ENCODE results near the gene FASN.

The FASN gene

GRCh38 chr17:82055965-82056728, 41.9 kb downstream of the FASN start:
- Histone ChIP-seq H3K27ac (ENCODE audit: low read length) (no peak overlapping the region), H3K9me2 (replicated peaks; ENCODE audit: insufficient read depth, low read length) (no peaks in the 10 kb centered on the region), H3K9me3 (replicated peaks; ENCODE audit: insufficient read depth, low read length) (no peaks in the 10 kb centered on the region), H3K27me3 (replicated peaks; ENCODE audit: insufficient read depth, low read length) (no peaks in the 10 kb centered on the region), H2AFZ (ENCODE audit: low read length) (no peak overlapping the region), H3K9ac (ENCODE audit: low read length) (no peak overlapping the region), H3K4me3 (ENCODE audit: low read length) (no peak overlapping the region), H3F3A (ENCODE audit: insufficient read depth, low read length) (peaks cover 3% of the 10 kb centered on the region; the same call in 1 of the 2 replicates), H4K20me1 (ENCODE audit: insufficient read depth, low read length) (no peaks in the 10 kb centered on the region), H3K36me3 (replicated peaks; ENCODE audit: insufficient read depth, low read length) (no peaks in the 10 kb centered on the region), H3K79me2 (ENCODE audit: low read length) (peaks cover 21% of the 10 kb centered on the region), H3K4me1 (ENCODE audit: low read length) (peaks cover 7% of the 10 kb centered on the region; the same call in 1 of the 2 replicates), H3K4me2 (ENCODE audit: low read depth, low read length) (no peak overlapping the region)
- DNase-seq: no peak
- TF ChIP-seq EZH2phosphoT487 (IDR thresholded peaks at IDR 0.05; ENCODE audit: low read length) (no peak), CTCF (IDR thresholded peaks at IDR 0.05; ENCODE audit: low read length) (no peak), EZH2 (optimal IDR thresholded peaks at IDR 0.05; ENCODE audit: low read depth, low read length) (no peak)

GRCh38 chr17:82055023-82055964, 42.7 kb downstream of the FASN start:
- Histone ChIP-seq H3K9ac (ENCODE audit: low read length) (no peak overlapping the region), H3K4me3 (ENCODE audit: low read length) (no peak overlapping the region), H3K4me1 (ENCODE audit: low read length) (peaks cover 7% of the 10 kb centered on the region; the same call in 1 of the 2 replicates), H3K27ac (ENCODE audit: low read length) (no peak overlapping the region), H3K4me2 (ENCODE audit: low read depth, low read length) (no peak overlapping the region), H3K27me3 (replicated peaks; ENCODE audit: insufficient read depth, low read length) (no peaks in the 10 kb centered on the region), H3K9me3 (replicated peaks; ENCODE audit: insufficient read depth, low read length) (no peaks in the 10 kb centered on the region), H2AFZ (ENCODE audit: low read length) (no peak overlapping the region), H3F3A (ENCODE audit: insufficient read depth, low read length) (peaks cover 3% of the 10 kb centered on the region; the same call in 1 of the 2 replicates), H3K79me2 (ENCODE audit: low read length) (peaks cover 24% of the 10 kb centered on the region), H4K20me1 (ENCODE audit: insufficient read depth, low read length) (no peaks in the 10 kb centered on the region), H3K36me3 (replicated peaks; ENCODE audit: insufficient read depth, low read length) (no peaks in the 10 kb centered on the region), H3K9me2 (replicated peaks; ENCODE audit: insufficient read depth, low read length) (no peaks in the 10 kb centered on the region)
- DNase-seq: no peak
- TF ChIP-seq CTCF (IDR thresholded peaks at IDR 0.05; ENCODE audit: low read length) (no peak), EZH2phosphoT487 (IDR thresholded peaks at IDR 0.05; ENCODE audit: low read length) (no peak), EZH2 (optimal IDR thresholded peaks at IDR 0.05; ENCODE audit: low read depth, low read length) (no peak)

- no peaks in the 10 kb centered on the region for H3K9me3 ChIP-seq (replicated peaks; ENCODE audit: insufficient read depth, low read length)
Observed at GRCh38 chr17:82054351-82055022, 43.5 kb downstream of the FASN start.

More at GRCh38 chr17:82054351-82055022, 43.5 kb downstream of the FASN start:
- no peak overlapping the region for H3K9ac ChIP-seq (ENCODE audit: low read length)
- H3K27ac ChIP-seq (ENCODE audit: low read length): no peak overlapping the region
- H3K4me1 ChIP-seq (ENCODE audit: low read length): peaks cover 7% of the 10 kb centered on the region; the same call in 1 of the 2 replicates
- no peak overlapping the region for H2AFZ ChIP-seq (ENCODE audit: low read length)
- no peak overlapping the region for H3K4me2 ChIP-seq (ENCODE audit: low read depth, low read length)
- no peak overlapping the region for H3K4me3 ChIP-seq (ENCODE audit: low read length)
- no peaks in the 10 kb centered on the region for H3K9me2 ChIP-seq (replicated peaks; ENCODE audit: insufficient read depth, low read length)
- no peaks in the 10 kb centered on the region for H3K36me3 ChIP-seq (replicated peaks; ENCODE audit: insufficient read depth, low read length)
- peaks cover 24% of the 10 kb centered on the region for H3K79me2 ChIP-seq (ENCODE audit: low read length)
- TF ChIP-seq EZH2 (optimal IDR thresholded peaks at IDR 0.05; ENCODE audit: low read depth, low read length) (no peak), CTCF (IDR thresholded peaks at IDR 0.05; ENCODE audit: low read length) (no peak), EZH2phosphoT487 (IDR thresholded peaks at IDR 0.05; ENCODE audit: low read length) (no peak)
- DNase-seq: no peak
- H3F3A ChIP-seq (ENCODE audit: insufficient read depth, low read length): no peaks in the 10 kb centered on the region; the same call in 1 of the 2 replicates
- H3K27me3 ChIP-seq (replicated peaks; ENCODE audit: insufficient read depth, low read length): no peaks in the 10 kb centered on the region
- no peaks in the 10 kb centered on the region for H4K20me1 ChIP-seq (ENCODE audit: insufficient read depth, low read length)

Data from MM.1S (cell line).